ENCODE results near the gene GNL1. TPM values are rescaled to one million over a fixed set of nuclear protein-coding genes. Genes with fewer than 3 reads are reported as not detected.
A peak's percentile ranks its signal among the peaks of the same experiment; 100 is the strongest.
"Not testable (repeated sequence)": the region's sequence is repeated elsewhere in the genome, so short reads cannot be mapped to it uniquely, and the experiment has no call there.

The GNL1 gene
- total RNA-seq, 2 experiments from 2014 or later: 123 to 126 TPM

DNA sequence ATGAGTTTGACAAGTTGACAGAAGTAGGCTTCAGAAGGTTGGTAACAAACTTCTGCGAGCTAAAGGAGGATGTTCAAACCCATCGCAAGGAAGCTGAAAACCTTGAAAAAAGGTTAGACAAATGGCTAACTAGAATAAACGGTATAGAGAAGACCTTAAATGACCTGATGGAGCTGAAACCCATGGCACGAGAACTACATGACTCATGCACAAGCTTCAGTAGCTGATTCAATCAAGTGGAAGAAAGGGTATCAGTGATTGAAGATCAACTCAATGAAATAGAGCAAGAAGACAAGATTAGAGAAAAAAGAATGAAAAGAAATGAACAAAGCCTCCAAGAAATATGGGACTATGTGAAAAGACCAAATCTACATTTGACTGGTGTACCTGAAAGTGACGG lies 34.3 kb downstream of the GNL1 start:
- Mint-ChIP-seq H3K36me3 (peaks cover 71% of the 10 kb centered on the region), H3K4me1 (peaks cover 34% of the 10 kb centered on the region), H3K9me3 (peaks cover 57% of the 10 kb centered on the region), H3K27ac (peak overlapping the region; percentile 19)
- not testable (repeated sequence) for DNase-seq, H3K4me3 Mint-ChIP-seq, H3K27me3 Mint-ChIP-seq

DNA sequence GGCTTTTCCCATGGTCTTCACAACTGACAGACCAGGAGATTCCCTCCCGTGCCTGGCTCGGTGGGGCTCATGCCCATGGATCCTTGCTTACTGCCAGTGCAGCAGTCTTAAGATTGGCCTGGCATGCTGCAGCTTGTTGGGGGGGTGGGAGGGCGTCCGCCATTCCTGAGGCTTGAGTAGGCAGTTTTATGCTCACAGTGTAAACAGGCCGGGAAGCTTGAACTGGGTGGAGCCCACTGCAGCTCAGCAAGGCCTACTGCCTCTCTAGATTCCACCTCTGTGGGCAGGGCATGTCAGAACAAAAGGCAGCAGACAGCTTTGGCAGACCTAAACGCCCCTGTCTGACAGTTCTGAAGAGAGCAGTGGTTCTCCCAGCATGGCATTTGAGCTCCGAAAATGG lies 35.2 kb downstream of the GNL1 start:
- DNase-seq, H3K27me3 Mint-ChIP-seq, H3K4me3 Mint-ChIP-seq, H3K27ac Mint-ChIP-seq: not testable (repeated sequence)
- H3K9me3 Mint-ChIP-seq: peaks cover 57% of the 10 kb centered on the region
- peaks cover 70% of the 10 kb centered on the region for H3K36me3 Mint-ChIP-seq
- H3K4me1 Mint-ChIP-seq: peaks cover 34% of the 10 kb centered on the region

DNA sequence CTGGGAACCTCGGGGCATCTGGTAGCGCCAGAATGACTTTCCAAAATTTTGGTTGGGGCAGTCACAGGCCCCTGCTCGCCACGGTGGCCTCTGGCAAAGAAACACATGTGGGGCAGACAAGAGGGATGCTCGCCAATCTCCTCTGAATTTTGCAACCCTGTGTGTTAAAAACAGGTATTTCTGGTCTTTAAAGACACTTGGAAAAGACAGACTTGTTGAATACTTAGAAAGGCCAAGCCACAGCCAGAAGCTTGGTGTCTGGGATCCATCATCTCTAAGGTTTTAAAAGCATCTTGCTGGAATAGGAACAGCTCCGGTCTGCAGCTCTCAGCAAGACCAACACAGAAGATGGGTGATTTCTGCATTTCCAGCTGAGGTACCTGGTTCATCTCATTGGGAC lies 35.8 kb downstream of the GNL1 start:
- Mint-ChIP-seq H3K27me3 (no peaks in the 10 kb centered on the region), H3K27ac (no peak overlapping the region), H3K9me3 (peaks cover 52% of the 10 kb centered on the region), H3K4me1 (peaks cover 35% of the 10 kb centered on the region), H3K4me3 (no peak overlapping the region), H3K36me3 (peaks cover 67% of the 10 kb centered on the region)
- no peak for DNase-seq

DNA sequence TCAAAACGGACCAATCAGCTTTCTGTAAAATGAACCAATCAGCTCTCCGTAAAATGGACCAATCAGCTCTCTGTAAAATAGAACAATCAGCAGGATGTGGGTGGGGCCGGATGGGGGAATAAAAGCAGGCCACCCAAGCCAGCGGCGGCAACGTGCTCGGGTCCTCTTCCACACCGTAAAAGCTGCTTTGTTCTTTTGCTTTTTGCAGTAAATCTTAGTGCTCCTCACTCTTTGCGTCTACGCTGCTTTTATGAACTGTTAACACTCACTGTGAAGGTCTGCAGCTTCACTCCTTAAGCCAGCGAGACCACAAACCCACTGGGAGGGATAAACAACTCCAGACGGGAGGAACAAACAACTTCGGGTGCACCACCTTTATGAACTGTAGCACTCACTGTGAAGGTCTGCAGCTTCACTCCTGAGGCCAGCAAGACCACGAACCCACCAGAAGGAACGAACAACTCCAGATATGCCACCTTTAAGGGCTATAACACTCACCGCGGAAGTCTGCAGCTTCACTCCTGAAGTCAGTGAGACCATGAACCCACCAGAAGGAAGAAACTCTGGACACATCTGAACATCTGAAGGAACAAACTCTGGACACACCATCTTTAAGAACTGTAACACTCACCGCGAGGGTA lies 37.7 kb downstream of the GNL1 start:
- H3K9me3 Mint-ChIP-seq: peaks cover 38% of the 10 kb centered on the region
- H3K4me1 Mint-ChIP-seq: peaks cover 44% of the 10 kb centered on the region
- not testable (repeated sequence) for H3K27me3 Mint-ChIP-seq
- peak overlapping the region; percentile 76 for H3K27ac Mint-ChIP-seq
- peak; percentile 58 for DNase-seq
- peak overlapping the region; percentile 47 for H3K4me3 Mint-ChIP-seq
- H3K36me3 Mint-ChIP-seq: peaks cover 48% of the 10 kb centered on the region

DNA sequence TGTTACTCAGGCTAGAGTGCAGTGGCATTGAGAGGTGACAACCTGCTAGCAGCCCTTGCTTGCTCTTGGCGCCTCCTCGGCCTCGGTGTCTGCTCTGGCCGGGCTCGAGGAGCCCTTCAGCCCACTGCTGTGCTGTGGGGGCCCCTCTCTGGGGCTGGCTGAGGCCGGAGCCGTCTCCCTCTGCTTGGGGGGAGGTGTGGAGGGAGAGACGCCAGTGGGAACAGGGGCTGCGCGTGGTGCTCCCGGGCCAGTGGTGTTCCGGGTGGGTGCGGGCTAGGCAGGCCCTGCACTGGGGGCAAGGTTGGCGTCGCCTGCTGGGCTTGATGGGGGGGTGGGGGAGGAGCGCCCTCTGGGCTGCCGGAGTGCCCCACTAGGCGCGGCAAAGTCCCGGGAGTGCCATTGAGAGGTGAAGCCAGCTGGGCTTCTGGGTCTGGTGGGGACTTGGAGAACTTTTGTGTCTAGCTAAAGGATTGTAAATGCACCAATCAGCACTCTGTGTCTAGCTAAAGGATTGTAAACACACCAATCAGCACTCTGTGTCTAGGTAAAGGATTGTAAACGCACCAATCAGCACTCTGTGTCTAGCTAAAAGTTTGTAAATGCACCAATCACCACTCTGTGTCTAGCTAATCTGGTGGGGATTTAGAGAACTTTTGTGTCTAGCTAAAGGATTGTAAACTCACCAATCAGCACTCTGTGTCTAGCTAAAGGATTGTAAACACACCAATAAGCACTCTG lies 38.4 kb downstream of the GNL1 start:
- DNase-seq, H3K27me3 Mint-ChIP-seq: not testable (repeated sequence)
- Mint-ChIP-seq H3K4me3 (peak overlapping the region; percentile 47), H3K27ac (peak overlapping the region; percentile 98), H3K9me3 (peaks cover 33% of the 10 kb centered on the region), H3K4me1 (peaks cover 44% of the 10 kb centered on the region), H3K36me3 (peaks cover 41% of the 10 kb centered on the region)

DNA sequence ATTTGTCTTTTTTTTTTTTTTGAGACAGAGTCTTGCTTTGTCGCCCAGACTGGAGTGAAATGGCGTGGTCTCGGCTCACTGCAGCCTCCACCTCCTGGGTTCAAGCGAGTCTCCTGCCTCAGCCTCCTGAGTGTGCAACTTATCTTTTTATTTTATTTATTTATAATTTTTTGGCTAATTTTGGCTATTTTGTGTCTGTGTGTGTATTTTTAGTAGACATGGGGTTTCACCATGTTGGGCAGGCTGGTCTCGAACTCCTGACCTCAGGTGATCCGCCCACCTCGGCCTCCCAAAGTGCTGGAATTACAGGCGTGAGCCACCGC lies 39.6 kb downstream of the GNL1 start:
- not testable (repeated sequence) for H3K27me3 Mint-ChIP-seq, DNase-seq
- Mint-ChIP-seq H3K4me3 (peak overlapping the region; percentile 86), H3K4me1 (peaks cover 45% of the 10 kb centered on the region), H3K27ac (peak overlapping the region; percentile 98), H3K9me3 (peaks cover 23% of the 10 kb centered on the region), H3K36me3 (peaks cover 32% of the 10 kb centered on the region)

DNA sequence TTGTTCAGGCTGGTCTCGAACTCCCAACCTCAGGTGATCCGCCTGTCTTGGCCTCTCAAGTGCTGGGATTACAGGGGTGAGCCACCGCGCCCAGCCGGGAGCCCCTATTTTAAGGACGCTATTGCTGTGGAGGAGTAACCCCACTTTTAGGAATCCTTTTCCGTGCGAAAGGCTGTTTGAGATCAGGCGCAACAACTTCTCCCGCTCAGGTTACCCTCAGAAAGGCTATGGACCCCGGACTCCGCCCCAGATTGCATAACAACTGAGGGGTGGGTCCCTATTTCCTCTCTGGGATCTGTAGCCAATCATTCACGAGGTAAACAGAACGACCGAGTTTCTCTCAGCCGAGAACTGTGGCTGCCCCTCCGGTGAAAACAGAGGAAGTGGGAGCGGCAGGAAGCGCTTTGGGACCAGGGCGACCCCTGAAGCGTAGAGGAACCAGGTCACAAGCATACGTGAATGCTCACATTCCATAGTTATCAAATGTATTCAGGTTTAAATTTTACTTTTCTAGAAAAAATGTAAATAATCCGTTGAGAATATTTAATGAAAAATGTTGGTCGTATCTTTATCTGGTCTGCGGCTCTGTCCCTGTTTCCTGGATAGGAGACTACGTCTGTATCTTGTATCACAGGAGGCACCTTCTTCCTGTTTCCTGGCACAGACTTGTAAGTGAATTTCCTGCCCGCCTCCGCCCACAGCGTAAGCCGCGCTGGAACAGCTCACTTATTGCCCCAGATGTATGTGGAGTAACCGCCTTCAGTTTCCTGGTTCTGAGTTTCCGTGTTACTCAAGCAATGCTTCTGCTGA lies 40.1 kb downstream of the GNL1 start:
- Mint-ChIP-seq H3K4me1 (peaks cover 48% of the 10 kb centered on the region), H3K36me3 (peaks cover 31% of the 10 kb centered on the region), H3K27ac (peak overlapping the region; percentile 98), H3K9me3 (peaks cover 21% of the 10 kb centered on the region), H3K27me3 (no peaks in the 10 kb centered on the region), H3K4me3 (peak overlapping the region; percentile 86)
- DNase-seq: peak; percentile 90

DNA sequence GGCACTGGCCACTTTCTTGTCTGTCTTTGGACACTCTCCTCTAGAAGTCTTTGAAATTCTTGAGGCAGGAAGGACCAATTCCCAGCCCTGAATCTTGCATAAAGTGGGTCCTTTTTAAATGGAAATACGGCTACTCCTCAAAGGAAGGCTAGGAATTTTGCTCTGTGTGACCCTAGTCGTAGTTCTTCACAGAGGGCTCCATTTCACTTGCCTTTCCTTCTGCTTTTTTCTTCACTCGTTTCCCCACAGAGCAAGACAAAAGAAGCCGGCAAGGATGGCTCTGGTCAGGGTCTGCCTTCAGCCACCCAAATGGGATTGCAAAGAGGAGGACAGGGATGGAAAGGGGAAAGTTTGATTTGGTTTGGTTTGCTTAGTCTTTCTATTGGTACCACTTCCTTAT lies 41.2 kb downstream of the GNL1 start:
- Mint-ChIP-seq H3K36me3 (peaks cover 23% of the 10 kb centered on the region), H3K4me3 (peak overlapping the region; percentile 86), H3K9me3 (peaks cover 17% of the 10 kb centered on the region), H3K4me1 (peaks cover 56% of the 10 kb centered on the region), H3K27me3 (no peaks in the 10 kb centered on the region), H3K27ac (peak overlapping the region; percentile 98)
- no peak for DNase-seq

DNA sequence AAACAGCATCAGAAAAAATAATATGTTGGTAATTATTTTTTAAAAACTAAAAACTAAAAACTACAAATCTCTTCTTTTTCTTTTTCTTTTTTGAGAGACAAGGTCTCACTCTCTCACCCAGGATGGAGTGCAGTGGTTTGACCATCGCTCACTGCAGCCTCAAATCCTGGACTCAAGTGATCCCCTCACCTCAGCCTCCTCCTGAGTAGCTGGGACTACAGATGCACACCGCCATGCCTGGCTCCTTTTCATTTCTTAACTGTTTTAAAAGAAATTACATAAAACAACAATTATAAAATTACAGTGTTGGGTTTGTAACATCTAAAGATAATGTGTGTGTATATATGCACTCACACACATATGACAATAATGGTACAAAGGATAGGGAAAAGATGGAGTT lies 42.8 kb downstream of the GNL1 start:
- Mint-ChIP-seq H3K27me3 (no peaks in the 10 kb centered on the region), H3K27ac (no peak overlapping the region), H3K4me1 (peaks cover 60% of the 10 kb centered on the region), H3K36me3 (peaks cover 11% of the 10 kb centered on the region), H3K9me3 (peaks cover 6% of the 10 kb centered on the region), H3K4me3 (no peak overlapping the region)
- no peak for DNase-seq

DNA sequence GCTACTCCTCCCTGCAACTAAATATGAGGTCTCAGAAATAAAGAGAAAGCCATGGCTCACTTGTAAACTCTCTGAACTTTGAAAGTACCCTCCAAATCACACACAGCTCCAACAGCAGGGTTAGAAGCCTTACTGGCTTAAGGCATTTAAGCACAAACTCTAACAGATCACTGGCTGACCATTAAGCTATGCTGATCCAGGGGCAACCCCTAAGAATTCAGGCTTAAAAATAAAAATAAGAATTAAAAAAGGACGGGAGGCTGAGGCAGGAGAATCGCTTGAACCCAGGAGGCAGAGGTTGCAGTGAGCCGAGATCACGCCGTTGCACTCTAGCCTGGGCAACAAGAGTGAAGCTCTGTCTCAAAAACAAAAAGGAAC lies 45.1 kb downstream of the GNL1 start:
- Mint-ChIP-seq H3K4me3 (peak overlapping the region; percentile 64), H3K9me3 (peaks cover 7% of the 10 kb centered on the region)
- no peak for DNase-seq

DNA sequence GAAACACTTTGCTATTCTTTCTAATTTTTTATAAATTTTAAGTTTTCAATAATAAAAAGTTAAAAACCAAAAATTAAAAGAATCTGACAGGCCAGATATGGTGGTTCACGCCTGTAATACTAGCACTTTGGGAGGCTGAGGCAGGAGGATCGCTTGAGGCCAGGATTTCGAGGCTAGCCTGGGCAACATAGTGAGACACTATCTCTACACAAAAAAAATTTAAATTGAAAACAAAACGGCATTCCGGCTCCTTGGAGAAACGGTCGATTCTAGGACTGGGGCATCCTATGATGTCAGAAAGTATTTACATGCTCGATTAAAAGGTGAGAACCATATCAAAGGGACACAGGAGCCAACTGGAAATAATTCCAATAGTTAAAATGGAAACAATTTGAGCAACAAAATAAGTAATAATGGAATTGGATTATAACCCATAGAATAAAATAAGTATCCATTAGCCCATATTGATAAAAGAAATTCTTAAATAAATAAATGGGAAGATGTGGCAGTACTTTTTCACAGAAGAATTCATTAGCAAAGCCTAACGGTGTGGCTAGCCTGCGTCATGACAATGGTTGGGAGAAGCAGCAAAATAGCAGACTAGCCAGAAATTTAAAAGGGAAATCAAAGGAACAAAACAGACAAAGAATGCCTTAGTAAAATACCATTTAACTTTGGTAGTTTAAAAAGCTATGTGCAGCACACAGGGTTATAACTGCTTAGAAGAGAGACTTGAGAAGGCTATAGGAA lies 45.7 kb downstream of the GNL1 start:
- Mint-ChIP-seq H3K27ac (peak overlapping the region; percentile 84), H3K27me3 (no peaks in the 10 kb centered on the region), H3K4me1 (peaks cover 66% of the 10 kb centered on the region), H3K4me3 (peak overlapping the region; percentile 64), H3K36me3 (peaks cover 10% of the 10 kb centered on the region), H3K9me3 (peaks cover 7% of the 10 kb centered on the region)
- no peak for DNase-seq

More for the DNA sequence above, 45.1 kb downstream of the GNL1 start:
- no peaks in the 10 kb centered on the region for H3K27me3 Mint-ChIP-seq
- peaks cover 10% of the 10 kb centered on the region for H3K36me3 Mint-ChIP-seq
- peaks cover 67% of the 10 kb centered on the region for H3K4me1 Mint-ChIP-seq
- H3K27ac Mint-ChIP-seq: peak overlapping the region; percentile 84

DNA sequence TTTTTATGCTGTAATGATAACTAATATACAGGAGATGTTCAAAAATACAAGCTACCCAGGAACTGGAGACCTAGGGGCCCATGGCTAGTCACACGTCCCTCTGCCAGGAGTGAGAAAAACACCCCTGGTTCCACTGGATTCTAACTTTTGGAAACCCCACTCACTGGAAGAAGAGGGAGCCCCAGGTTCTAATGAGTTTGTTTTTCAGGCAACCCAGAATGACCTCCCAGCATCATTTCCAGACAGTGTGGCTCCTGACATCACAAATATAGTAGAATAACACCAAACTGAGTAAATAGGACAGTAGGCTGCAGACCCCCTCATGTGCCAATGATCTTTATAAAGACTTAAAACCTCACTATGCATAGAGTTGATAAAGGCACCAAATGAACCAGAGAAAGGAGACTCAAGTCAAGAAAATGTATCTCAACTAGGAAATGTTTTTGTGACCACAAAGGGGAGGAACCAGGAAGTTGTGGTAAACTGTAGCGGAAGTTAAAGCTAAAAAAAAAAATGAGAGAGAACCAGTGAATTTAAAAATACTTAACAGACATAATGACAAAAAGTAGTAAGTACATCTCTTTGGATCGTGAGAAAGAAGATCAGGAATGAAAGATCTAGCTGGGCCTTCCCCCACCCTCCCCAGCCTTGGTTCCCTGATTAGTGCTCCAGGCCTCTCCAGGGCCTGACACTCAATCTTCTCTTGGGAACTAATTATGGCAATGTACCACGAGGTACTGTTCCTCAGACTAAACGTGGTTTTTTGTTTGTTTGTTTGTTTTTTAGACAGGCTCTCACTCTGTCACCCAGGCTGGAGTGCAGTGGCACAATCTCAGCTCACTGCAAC lies 47.2 kb downstream of the GNL1 start:
- peak overlapping the region; percentile 93 for H3K27ac Mint-ChIP-seq
- H3K36me3 Mint-ChIP-seq: peaks cover 10% of the 10 kb centered on the region
- DNase-seq: no peak
- peak overlapping the region; percentile 29 for H3K4me3 Mint-ChIP-seq
- peaks cover 58% of the 10 kb centered on the region for H3K4me1 Mint-ChIP-seq
- no peaks in the 10 kb centered on the region for H3K27me3 Mint-ChIP-seq
- H3K9me3 Mint-ChIP-seq: peaks cover 5% of the 10 kb centered on the region

DNA sequence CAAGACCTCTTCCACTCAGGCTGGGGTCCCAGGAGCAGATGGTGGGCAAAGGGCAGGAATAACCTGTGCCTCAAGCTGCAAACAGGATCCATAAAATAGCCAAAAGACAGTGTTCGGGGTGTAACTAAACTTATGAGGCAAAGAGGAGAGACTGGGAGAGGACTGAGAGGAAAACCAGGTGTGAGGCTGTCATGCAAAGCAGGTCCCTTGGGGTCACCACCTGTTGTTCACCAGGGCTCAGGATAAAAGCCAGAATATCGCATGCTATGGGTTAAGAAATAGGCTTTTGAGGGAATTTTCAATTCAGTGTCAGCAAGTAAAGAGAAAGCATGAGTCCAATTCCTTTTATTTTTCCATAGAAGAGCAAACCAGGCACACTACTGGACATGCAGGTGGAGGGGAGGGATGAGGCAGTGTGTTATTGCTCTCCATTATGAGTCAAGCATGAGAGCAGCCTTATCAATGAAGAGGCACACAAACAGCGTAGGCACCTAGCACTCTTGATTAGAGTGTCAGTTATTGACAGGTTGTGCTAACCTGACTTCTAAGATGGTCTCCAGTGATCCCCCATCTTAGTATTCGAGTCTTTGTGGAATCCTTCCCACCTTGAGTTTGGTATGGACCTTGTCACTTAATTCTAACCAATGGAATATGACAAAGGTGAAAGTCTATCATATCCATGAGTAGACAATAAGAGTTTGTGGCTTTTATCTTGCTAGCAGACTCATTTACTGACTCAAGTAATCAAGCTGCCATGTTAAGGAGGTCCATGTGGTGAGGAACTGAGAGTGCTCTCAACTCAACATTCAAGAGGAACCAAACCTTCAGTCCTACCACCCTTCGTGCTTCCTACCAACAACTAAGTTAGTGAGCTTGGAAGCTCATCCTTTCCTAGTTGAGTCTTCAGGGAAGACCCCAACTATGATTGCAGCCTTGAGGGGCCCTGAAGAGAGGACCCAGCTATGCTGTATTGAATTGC lies 48.2 kb downstream of the GNL1 start:
- H3K27ac Mint-ChIP-seq: peak overlapping the region; percentile 93
- no peaks in the 10 kb centered on the region for H3K27me3 Mint-ChIP-seq
- no peak for DNase-seq
- peaks cover 57% of the 10 kb centered on the region for H3K4me1 Mint-ChIP-seq
- peaks cover 5% of the 10 kb centered on the region for H3K9me3 Mint-ChIP-seq
- peaks cover 10% of the 10 kb centered on the region for H3K36me3 Mint-ChIP-seq
- H3K4me3 Mint-ChIP-seq: peak overlapping the region; percentile 29

All from activated naive CD8-positive, alpha-beta T cell treated with anti-CD3 and anti-CD28 coated beads for 36 hours (primary cell).